HG02571 (cell line): Measurements from ENCODE around the gene XPO6.
"Not testable (repeated sequence)": the region's sequence is repeated elsewhere in the genome, so short reads cannot be mapped to it uniquely, and the experiment has no call there.

Source experiments
- ATAC-seq: cut with Tn5 transposase; IDR thresholded peaks from one replicate; pipeline ENCODE4 v1.9.1; 2021; ENCODE audit warnings: mild to moderate bottlenecking, moderate library complexity; ENCODE audit not compliant: unreplicated experiment

Gene XPO6

DNA sequence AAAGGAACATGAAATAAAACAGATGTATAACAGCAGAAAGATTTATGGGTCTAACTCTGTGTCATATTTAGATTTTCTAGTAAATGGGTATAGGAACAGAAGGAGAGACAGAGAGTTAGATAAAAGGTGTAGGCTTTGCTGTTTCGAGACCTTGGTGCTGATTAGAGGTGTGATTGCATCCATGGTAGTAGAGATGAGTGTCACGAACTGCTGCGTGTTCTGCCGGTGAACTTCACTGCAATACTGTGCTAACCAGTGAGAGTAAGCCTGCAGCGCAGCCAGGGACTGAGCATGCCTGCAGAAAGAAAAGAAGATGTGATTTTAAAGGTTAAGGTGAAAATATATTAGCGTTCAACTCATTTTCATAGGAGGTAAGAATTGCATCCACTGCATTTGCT is 94.6 kb downstream of the XPO6 start:
- no peak for ATAC-seq

DNA sequence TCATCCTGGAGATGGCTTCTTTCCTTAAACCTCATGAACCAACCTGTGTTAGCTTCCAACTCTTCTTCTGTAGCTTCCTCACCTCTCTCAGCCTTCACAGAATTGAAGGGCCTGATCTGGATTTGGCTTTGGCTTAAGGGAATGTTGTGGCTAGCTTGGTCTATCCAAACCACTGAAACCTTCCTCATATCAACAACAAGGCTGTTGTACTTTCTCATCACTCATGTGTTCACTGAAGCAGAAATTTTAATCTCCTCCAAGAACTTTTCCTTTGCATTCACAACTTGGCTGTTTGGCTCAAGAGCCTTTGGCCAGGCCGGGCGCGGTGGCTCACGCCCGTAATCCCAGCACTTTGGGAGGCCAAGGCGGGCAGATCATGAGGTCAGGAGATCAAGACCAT is 95.9 kb downstream of the XPO6 start:
- ATAC-seq = not testable (repeated sequence)

- ATAC-seq = no peak
These were observed 98.9 kb downstream of the XPO6 start for GRCh38 chr16:28112908-28113307.

- no peak for ATAC-seq
These were observed 100.8 kb downstream of the XPO6 start for GRCh38 chr16:28110977-28111376.

- no peak for ATAC-seq
These were observed 101.3 kb downstream of the XPO6 start for GRCh38 chr16:28110479-28110878.

DNA sequence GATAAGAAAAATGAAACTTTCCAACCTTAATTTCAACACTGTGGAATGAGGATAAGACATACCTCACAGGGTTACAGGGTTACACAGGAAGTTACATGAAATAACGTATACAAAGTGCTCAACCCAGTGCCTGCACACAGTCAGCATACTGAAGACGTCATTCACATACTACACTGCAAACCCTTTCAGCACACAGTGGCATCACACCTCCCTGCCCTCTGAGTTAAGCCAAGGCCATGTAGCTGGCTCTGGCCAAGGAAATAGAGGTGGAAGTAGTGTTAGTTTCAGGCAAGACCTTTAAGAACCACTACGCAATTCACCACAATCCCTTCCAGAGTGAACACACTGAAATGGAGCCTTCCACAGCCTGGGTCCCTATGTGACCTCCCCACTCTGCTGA is 101.7 kb downstream of the XPO6 start:
- ATAC-seq = no peak

GRCh38 chr16:28108590-28109247 is 103.0 kb downstream of the XPO6 start:
- no peak for ATAC-seq

DNA sequence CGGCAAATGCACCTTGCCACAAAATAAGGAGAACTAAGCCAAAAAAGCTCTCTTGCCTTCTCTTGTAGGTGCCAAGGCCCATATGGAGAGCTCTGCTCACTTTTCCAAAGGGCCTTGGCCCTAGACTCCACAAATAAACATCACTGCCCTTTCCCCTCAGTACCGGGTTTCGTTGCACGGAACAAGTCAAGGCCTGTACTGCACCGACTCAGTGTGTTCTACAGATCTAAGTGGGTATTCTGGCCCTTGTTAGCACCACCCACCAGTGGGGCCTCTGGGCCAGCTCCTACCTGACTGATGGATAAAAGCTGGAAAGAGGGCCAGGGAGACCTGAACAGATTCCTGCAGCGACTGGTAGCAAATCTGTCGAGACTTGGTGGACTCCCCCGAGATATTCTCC is 104.5 kb downstream of the XPO6 start:
- ATAC-seq = no peak

GRCh38 chr16:28106467-28107215 is 105.1 kb downstream of the XPO6 start:
- ATAC-seq = no peak

GRCh38 chr16:28105954-28106353 is 105.8 kb downstream of the XPO6 start:
- no peak for ATAC-seq

DNA sequence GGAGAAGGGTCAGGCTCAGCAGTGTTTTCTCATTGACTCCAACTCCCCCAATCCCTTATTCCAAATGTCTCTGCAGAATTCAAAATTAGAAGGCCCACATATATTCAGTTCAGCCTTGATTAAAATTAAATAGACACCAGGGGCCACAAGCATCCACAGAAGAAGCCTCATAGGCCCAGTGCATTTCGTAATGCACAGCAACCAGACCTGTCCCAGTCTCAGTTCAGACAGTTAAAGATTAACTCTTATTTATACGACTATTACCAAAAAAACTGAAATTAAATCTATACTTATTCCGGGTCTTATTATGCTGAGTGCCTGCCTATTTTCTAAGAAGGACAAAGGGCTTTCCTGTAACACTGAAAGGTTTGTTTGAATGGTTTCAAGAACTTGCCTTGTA is 106.5 kb downstream of the XPO6 start:
- no peak for ATAC-seq

GRCh38 chr16:28104404-28104803 is 107.4 kb downstream of the XPO6 start:
- no peak for ATAC-seq

DNA sequence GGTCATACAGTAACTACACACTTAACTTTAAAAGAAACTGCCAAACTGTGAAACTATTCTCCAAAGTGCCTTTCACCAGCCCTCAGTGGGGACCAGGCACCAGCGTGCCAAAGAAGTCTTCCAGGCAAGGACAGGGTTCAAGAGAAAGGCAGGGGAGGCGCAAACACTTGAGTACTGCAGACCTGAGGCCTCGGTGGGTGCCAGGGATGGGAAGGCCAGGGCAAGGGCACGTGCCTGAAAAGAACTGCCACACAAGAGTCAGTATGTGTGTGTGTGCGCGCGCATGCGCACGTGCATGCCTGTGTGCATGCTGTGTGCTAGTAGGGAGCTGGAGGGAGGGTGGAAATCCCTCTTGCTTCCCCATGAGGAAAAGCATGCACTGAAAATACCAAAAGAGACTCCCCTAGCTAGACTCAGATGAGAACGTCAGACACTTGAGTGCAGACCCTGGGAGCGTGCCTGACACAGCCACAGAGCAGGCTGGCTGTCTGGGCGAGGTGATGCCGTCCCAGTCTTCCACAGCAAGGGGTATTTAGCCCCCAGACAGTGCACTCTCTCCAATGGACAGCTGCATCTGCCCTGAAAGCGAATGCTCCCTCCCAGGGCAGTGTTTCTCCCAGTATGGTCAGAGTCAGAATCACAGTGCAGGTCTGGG is 108.1 kb downstream of the XPO6 start:
- no peak for ATAC-seq

DNA sequence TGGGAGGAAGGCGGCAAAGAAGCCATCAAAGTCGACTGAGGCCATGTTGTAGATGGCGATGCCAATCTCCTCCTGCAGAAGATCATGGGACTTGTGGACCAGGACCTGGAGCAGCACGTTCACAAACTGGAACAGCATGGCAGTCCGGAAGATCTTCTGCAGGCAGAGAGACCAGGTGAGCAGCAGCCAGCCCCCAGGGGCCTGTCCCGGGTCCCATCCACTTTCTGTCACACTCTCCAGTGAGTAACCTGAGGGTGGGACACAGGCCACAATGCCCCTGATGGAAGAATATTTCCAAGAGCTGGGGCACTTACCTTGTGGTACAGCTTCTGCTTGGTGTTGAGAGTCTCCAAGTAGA is 110.3 kb downstream of the XPO6 start:
- ATAC-seq = no peak

GRCh38 chr16:28100810-28101532 is 110.8 kb downstream of the XPO6 start:
- ATAC-seq = no peak

DNA sequence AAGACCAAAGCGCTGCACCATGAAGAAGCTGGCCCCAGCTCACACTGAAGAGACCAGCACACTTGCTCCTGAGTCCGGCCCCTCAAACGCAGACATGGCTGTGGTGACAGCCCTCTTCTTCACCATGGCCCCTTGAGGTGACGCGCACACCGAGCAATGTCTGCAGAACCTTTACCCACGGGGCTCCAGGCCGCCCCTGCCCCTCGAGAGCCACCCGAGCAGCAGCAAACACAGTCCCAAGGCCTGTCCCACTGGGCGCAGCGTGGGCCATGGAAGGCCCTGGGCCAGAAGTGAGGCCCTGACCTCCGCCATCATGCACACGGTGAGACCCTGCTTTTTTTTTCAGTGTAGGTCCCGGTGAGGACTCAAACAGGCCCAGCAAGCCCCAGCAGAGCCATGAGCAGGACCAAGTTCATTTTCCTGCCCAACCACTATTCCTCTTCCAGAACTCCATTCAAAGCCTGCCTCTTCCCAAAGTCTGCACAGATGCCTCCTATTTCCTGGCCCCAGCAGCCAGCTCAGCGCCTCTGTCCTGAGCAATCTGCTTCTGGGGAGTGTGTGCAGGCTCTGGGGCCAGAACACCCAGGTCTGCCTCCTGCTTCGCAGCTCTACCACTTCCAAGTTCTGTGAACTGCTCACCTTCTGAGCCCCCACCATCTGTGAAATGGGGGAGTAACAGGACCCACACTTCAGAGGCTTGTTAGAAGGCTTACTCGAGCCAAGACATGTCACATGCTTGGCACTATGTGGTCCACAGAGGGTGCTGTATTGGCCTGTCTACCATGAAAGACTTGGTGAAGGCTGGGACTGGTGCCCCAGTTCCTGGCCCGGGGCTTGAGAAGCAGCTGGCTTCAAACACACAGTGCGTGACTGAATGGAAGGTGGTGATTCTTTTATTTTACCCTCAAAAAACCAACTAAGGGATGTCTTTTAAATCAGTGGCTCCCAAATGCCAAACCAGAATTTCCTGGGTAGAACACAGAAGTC is 112.5 kb downstream of the XPO6 start:
- ATAC-seq = no peak

DNA sequence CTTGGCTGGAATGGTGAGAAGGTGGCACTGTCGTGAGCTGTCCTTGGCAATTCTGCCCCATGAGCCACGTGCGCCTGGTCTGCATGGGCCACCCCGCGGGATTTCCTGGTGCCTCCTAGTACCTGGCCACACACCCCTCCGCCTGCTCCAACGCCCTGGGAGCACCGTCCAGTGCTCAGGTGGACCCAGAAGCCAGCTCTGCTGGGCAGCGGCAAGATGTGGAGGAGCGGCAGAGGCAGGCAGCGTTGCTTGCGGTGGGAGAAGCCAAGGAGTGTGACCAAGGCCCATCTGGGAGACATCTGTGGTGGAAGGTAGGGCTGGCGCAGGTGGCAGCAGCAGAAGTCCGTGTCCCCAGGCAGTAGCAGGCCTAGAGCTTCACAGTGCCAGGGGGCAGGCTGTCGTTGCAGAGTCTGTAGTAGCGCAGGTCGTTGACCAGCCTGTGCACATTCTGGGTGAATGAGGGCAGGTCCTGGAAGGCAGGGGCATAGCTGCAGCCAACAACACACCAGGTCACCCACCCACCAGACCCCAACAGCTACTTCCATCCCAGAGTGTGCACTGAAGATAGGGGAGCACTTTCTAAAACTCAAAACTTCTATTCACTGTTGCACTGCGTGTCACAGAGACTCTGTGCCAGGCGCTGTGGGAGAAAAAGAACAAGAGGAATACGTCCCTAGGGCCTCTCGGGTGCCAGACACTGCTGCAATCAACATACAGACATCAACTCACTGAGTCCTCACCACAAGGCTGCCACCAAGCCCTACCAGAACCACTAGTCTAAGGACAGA is 113.4 kb downstream of the XPO6 start:
- no peak for ATAC-seq

GRCh38 chr16:28096983-28097899 is 114.5 kb downstream of the XPO6 start:
- ATAC-seq = no peak

DNA sequence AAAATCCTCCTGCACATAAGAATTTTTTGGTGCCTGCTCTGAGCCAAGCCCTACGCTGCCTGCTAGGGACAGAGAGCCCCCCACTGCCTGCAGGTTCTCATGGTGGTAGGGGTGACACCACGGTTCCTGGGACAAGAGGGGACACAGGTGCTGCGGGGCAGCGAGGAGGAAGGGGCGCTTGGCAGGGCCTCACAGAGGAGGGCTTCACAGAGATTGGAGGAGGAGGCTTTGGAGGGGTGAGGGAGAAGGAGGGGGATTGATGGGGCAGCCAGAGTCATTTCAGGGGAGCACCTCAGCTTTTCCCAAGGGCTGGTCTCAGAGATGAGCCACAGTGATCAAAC is 118.4 kb downstream of the XPO6 start:
- no peak for ATAC-seq
